Stimulated activated CD4-positive, alpha-beta T cell treated with anti-CD3 and anti-CD28 coated beads, Interleukin-12 subunit alpha, Interleukin-12 subunit beta, amount 100 ng/mL, for 4 hours (primary cell): ENCODE measurements around the gene CHD9NB.

Source experiments
- DNase-seq: peaks from one replicate; pipeline ENCODE4 v3.0.0-alpha.2; 2020

Gene CHD9NB

DNA sequence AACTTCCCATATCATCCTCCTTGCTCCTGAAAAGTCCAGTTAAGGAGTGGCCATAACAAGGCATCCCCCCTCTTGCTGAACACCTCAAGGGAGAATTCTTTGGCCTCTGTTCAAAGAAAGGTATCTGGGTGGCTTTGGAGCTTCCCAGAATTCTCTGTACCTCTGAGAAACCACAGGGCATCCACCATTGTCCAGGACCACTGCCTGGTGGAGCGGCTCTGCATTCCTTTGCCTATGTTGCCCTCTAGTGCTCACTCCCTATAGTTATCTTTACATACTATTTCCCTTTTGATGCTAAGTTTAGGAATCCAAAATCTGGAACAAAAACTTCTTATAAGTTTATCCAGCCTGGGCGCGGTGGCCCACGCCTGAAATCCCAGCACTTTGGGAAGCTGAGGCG is 30.3 kb downstream of the CHD9NB start:
- no peak for DNase-seq

DNA sequence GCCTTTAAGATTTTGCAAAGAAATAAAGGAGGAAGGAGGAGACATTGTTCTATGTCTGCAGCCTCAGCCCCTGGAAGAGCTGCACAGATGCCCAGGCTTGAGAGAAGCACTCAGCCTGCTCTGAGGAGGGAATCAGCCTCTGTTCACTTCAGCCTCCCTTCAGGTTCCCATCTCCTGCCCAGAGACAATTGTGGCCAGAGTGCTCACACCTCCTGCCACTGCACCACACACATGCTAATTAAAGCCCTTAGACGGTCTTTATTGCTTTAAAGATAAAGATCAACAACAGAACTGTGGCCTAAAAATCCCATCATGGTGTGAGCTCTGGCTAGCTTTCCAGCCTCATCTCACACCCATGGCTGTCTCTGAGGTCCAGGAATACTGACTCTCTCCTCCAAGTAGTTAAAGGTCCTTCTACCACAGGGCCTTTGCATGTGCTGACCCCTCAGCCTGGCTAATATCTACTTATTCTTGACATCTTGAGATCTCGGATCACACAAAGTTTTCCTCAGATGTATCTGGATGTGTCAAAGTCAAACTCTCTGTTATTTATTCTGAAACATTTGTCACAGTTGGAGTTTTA is 33.8 kb downstream of the CHD9NB start:
- no peak for DNase-seq

DNA sequence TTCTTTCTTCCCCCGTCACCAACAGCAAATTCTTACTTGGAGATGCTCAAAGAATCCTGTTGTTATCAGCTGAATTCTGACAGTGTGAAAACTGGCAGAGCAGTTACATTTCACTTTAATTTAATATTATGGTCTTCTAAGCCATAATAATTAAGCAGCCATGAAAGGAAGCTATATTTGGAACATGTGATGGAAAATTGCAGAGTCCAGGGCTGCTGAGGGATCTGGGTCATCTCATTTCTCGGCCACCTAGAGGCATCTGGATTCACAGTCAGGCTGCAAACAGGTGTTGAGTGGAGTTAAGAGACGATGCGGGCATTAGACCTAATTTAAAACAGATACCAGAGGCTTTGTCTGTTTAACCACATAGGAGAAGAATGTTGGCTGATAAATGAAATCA is 38.4 kb downstream of the CHD9NB start:
- DNase-seq = no peak

DNA sequence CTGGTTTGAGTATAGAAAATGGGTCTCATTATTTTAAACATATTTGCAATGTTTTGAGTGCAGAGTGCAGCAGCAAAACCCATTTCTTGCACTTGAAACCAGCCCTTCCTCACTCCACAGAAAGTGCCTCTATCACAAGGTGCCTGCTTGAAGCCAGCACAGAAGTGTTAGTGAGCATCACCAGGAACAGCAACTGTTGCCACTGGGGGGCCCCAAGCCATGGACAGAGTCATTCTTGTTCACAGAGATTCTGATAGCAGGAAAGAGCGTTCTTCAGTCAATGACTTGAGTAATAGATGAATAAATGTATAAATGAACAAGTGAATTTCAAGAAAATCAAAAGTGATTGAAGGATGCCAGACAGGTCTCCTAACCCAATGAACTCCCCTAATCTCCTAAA is 45.6 kb downstream of the CHD9NB start:
- DNase-seq = no peak

DNA sequence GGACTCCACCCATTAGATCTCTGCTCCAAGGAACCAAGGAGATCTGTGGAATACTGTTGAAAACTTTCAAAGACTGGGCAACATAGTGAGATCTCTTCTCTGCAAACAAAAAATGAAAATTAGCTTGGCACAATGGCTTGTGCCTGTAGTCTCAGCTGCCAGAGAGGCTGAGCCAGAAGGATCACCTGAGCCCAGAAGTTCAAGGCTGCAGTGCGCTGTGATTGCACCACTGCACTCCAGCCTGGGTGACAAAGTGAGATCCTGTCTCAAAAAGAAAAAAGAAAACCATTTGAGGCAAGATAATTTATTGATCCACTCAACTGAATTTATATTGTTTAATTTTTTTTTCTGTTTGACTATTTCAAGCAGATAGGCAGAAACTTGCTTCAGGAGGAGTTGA is 54.8 kb downstream of the CHD9NB start:
- DNase-seq = no peak

DNA sequence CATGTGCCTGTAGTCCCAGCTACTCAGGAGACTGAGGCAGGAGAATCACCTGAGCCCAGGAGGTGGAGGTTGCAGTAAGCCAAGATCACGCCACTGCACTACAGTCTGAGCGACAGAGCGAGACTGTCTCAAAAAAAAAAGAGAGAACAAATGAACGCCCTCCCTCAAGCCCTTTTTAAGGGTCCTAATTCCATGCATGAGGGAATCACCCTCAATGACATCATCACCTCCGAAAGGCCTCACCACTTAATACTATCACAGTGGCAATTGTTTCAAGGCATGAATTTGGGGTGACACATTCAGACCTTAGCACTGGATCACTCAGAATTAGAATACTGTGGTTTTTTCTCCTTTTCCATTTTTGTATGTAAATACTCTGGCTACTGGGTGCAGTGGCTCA is 57.8 kb downstream of the CHD9NB start:
- DNase-seq = no peak

DNA sequence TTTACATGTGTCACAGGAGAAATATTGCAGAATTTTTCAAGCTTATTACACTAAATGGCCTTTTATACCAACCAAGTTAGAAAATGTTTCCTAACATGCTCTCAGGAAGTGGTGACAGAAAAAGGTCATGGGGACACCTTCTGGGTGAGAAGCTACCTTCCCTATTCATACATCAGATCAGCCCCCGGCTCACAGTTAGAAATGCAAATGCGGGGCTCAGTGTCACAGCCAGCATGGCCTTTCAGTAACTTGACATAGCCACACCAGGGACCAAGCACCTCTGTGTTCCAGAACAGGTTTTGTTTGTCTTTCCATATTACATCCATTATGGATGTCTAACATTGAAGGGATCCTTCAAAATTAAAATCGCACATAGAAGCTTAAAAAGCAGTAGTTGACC is 59.5 kb downstream of the CHD9NB start:
- no peak for DNase-seq

DNA sequence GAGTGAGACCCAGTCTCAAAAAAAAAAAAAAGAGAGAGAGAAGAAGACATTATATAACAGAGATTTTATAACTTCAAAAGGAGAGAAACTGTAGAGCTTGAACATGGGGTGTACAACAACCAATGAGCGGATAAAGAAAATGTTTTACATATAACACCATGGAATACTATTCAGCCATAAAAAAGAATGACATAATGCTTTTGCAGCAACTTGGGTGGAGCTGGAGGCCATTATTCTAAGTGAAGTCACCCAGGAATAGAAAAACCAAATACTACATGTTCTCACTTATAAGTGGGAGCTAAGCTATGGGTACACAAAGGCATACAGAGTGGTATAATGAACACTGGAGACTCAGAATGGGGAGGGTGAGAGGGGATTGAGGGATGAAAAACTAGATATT is 61.1 kb downstream of the CHD9NB start:
- DNase-seq = no peak
